Esophagus muscularis mucosa (tissue), 4 donors: ENCODE data around the gene RIT1.

ENCODE experiments used
- CTCF ChIP-seq, 3 experiments: fragments of 200-600 bp in 2 of 3; fragments of 450-650 bp in 1 of 3; sonication (generic) in 2 of 3; IDR thresholded peaks; one replicate each; pipeline ENCODE4 v1.5.1; 2017 to 2019; ENCODE audit warnings: antibody characterized with exemption in 3 of 3, mild to moderate bottlenecking in 2 of 3, moderate library complexity in 1 of 3
- EP300 ChIP-seq: sonication (generic); formaldehyde crosslinking; IDR thresholded peaks from one replicate; pipeline ENCODE4 v1.6.1; 2017; ENCODE audit warnings: antibody characterized with exemption
- POLR2A ChIP-seq: fragments of 450-650 bp; IDR thresholded peaks from one replicate; pipeline ENCODE4 v1.6.1; 2017; ENCODE audit warnings: antibody characterized with exemption, moderate library complexity, mild to moderate bottlenecking, low read depth

- TF ChIP-seq POLR2A (no peak), EP300 (no peak), CTCF (IDR thresholded peaks at IDR 0.05) (no peak)
These were observed 20.3 kb upstream of the RIT1 start for GRCh38 chr1:155931332-155932038.
